ENCODE results near the gene PPEF1. TPM values are rescaled to one million over a fixed set of nuclear protein-coding genes. Genes with fewer than 3 reads are reported as not detected.

PPEF1 gene
- total and polyA plus RNA-seq, 7 experiments from 2014 or later, result 0.12 to 0.72 (median 0.59) TPM; not detected in 3

DNA sequence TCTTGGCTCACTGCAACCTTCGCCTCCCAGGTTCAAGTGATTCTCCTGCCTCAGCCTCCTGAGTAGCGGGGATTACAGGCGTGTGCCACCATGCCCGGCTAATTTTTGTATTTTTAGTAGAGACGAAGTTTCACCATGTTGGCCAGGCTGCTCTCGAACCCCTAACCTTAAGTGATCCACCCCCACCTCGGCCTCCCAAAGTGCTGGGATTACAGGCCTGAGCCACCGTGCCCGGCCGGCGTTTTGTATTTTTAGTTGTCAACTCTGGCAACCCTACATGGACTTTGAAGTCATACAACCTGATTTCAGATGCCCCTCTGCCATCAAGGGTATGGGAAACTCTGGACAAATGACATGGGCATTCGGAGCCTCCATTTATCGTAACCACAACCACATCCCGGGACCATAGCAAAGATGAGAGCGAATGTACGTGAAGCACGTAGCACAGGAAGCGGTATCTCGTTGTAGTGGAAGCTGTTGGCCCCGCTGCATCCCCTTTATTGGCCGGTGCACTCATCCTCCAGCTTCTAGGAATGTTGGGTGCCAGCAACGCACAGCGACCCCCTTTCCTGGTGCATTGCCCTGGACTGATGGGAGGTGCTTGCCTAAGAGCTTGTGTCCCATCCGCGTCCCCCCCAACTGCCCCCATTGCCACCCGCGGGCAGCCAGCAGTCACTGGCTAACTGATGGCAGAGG, 167.3 kb downstream of the PPEF1 start:
- peaks cover 0 to 3% (median 0%) of the 10 kb centered on the region in 7 donors for H3K4me1 Mint-ChIP-seq
- no peak overlapping the region for H3K27ac Mint-ChIP-seq
- no peak for ATAC-seq
- no peaks in the 10 kb centered on the region for H3K27me3 ChIP-seq (ENCODE audit: control insufficient read depth in 2 of 2, insufficient read depth in 2 of 2, low read length in 2 of 2)
- intact Hi-C loops (cut with micrococcal nuclease), result no loop called here
- H3K36me3 Mint-ChIP-seq, result no peaks in the 10 kb centered on the region
- H3K4me1 ChIP-seq (ENCODE audit: control insufficient read depth in 2 of 2, insufficient read depth in 2 of 2, low read length in 2 of 2), result no peaks in the 10 kb centered on the region
- H3K27me3 Mint-ChIP-seq, result peaks cover 0 to 5% (median 0%) of the 10 kb centered on the region in 5 donors
- no peak overlapping the region for H3K4me3 ChIP-seq (ENCODE audit: low read length)
- H3K4me3 Mint-ChIP-seq, result no peak overlapping the region
- H3K9me3 Mint-ChIP-seq, result no peaks in the 10 kb centered on the region
- ChIA-PET CTCF (no interaction called here), POLR2A (no interaction called here)
- H3K9me3 ChIP-seq (ENCODE audit: control insufficient read depth in 2 of 3, low read length in 3 of 3), result no peaks in the 10 kb centered on the region
- DNase-seq, result no peak
- H3K27ac ChIP-seq (ENCODE audit: low read depth, low read length), result no peak overlapping the region
- no peaks in the 10 kb centered on the region for H3K36me3 ChIP-seq (ENCODE audit: control insufficient read depth in 2 of 3, insufficient read depth in 3 of 3, low read length in 3 of 3)

DNA sequence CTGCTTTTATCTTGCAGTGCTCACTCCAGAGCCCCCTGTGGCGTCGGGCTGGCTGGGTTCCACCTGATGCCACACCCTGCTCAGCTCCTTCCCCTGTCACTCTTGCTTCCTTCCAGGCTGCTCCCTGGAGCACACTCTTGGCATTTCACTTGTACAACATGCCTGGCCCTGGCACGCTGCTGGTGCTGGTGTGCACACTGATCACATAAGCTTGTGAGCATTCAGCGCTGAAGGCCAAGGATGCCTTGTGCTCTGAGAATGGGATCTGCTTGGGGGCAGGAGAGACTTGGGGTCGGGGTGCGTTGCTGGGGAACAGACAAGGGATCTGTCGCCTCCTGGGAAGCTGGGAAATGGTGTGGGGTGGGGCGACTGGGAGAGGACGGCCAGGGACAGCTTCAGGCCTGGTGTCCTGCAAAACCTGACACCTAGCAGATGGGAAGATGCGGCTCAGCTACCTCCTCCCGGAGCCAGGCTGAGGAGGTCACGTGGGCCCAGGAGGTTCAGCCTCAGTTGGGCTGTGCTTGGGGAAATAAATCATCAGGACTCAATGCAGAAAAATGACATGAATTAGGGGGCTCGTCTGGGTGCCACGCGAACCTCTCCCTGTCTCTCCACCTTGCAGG, 167.9 kb downstream of the PPEF1 start:
- Histone ChIP-seq H3K4me1 (ENCODE audit: control insufficient read depth in 2 of 2, insufficient read depth in 2 of 2, low read length in 2 of 2) (no peaks in the 10 kb centered on the region), H3K4me3 (ENCODE audit: low read length) (no peak overlapping the region), H3K36me3 (ENCODE audit: control insufficient read depth in 2 of 3, insufficient read depth in 3 of 3, low read length in 3 of 3) (no peaks in the 10 kb centered on the region), H3K27me3 (ENCODE audit: control insufficient read depth in 2 of 2, insufficient read depth in 2 of 2, low read length in 2 of 2) (no peaks in the 10 kb centered on the region), H3K27ac (ENCODE audit: low read depth, low read length) (no peak overlapping the region), H3K9me3 (ENCODE audit: control insufficient read depth in 2 of 3, low read length in 3 of 3) (no peaks in the 10 kb centered on the region)
- DNase-seq (no peak), ATAC-seq (no peak)
- ChIA-PET POLR2A (no interaction called here), CTCF (no interaction called here)
- H3K36me3 Mint-ChIP-seq, result no peaks in the 10 kb centered on the region
- H3K27ac Mint-ChIP-seq, result peak overlapping the region in 1 of 9 donors; percentile 30
- no peak overlapping the region for H3K4me3 Mint-ChIP-seq
- no peaks in the 10 kb centered on the region for H3K9me3 Mint-ChIP-seq
- peaks cover 0 to 5% (median 0%) of the 10 kb centered on the region in 5 donors for H3K27me3 Mint-ChIP-seq
- peaks cover 0 to 3% (median 0%) of the 10 kb centered on the region in 7 donors for H3K4me1 Mint-ChIP-seq
- intact Hi-C loops (cut with micrococcal nuclease), result no loop called here

DNA sequence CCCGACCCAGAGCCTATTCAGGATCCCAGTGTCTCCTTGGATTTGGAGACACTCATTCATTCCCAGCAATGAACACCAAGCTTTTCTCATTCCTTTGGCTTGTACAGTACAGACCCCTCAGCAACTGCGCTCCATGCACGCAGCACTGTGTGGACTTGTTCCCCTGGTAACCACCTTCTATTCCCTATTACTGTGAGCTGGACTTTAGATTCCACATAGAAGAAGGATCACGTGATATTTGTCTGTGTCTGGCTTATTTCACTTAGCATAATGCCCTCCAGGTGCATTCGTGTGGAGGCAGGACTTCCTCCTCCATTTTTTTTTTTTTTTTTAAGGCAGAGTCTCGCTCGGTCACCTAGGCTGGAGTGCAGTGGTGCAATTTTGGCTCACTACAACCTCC, 170.0 kb downstream of the PPEF1 start:
- no peaks in the 10 kb centered on the region for H3K27me3 ChIP-seq (ENCODE audit: control insufficient read depth in 2 of 2, insufficient read depth in 2 of 2, low read length in 2 of 2)
- H3K4me1 ChIP-seq (ENCODE audit: control insufficient read depth in 2 of 2, insufficient read depth in 2 of 2, low read length in 2 of 2), result no peaks in the 10 kb centered on the region
- intact Hi-C loops (cut with micrococcal nuclease), result no loop called here
- Mint-ChIP-seq H3K4me1 (peaks cover 0 to 1% (median 0%) of the 10 kb centered on the region in 7 donors), H3K4me3 (no peak overlapping the region), H3K27ac (no peak overlapping the region), H3K9me3 (no peaks in the 10 kb centered on the region), H3K27me3 (peaks cover 0 to 5% (median 0%) of the 10 kb centered on the region in 5 donors), H3K36me3 (no peaks in the 10 kb centered on the region)
- CTCF ChIA-PET, result no interaction called here
- H3K9me3 ChIP-seq (ENCODE audit: control insufficient read depth in 2 of 3, low read length in 3 of 3), result no peaks in the 10 kb centered on the region
- DNase-seq, result no peak
- no peaks in the 10 kb centered on the region for H3K36me3 ChIP-seq (ENCODE audit: control insufficient read depth in 2 of 3, insufficient read depth in 3 of 3, low read length in 3 of 3)
- POLR2A ChIA-PET, result no interaction called here
- H3K4me3 ChIP-seq (ENCODE audit: low read length), result no peak overlapping the region
- no peak for ATAC-seq
- H3K27ac ChIP-seq (ENCODE audit: low read depth, low read length), result no peak overlapping the region

Other genes starting within 250 kb of the PPEF1 start
- gene RS1, start 35.5 kb upstream of the PPEF1 start, total RNA-seq, result not detected
- gene RS1, start 35.5 kb upstream of the PPEF1 start, polyA plus RNA-seq, result not detected